ENCODE data around the gene AQP6. TPM values are rescaled to one million over a fixed set of nuclear protein-coding genes. Genes with fewer than 3 reads are reported as not detected.

The AQP6 gene
- total RNA-seq, 2 donors from 2014 or later = 0.20 TPM; not detected in 1

GRCh38 chr12:50022903-50023302 is 50.2 kb downstream of the AQP6 start:
- H3K27ac ChIP-seq (ENCODE audit: low read depth, low read length) = no peak overlapping the region
- peaks cover 12% of the 10 kb centered on the region for H3K4me1 Mint-ChIP-seq
- no peaks in the 10 kb centered on the region for H3K4me1 ChIP-seq (ENCODE audit: control insufficient read depth, insufficient read depth, low read length)
- H3K4me3 Mint-ChIP-seq = no peak overlapping the region
- TF ChIP-seq, protein P1, sequence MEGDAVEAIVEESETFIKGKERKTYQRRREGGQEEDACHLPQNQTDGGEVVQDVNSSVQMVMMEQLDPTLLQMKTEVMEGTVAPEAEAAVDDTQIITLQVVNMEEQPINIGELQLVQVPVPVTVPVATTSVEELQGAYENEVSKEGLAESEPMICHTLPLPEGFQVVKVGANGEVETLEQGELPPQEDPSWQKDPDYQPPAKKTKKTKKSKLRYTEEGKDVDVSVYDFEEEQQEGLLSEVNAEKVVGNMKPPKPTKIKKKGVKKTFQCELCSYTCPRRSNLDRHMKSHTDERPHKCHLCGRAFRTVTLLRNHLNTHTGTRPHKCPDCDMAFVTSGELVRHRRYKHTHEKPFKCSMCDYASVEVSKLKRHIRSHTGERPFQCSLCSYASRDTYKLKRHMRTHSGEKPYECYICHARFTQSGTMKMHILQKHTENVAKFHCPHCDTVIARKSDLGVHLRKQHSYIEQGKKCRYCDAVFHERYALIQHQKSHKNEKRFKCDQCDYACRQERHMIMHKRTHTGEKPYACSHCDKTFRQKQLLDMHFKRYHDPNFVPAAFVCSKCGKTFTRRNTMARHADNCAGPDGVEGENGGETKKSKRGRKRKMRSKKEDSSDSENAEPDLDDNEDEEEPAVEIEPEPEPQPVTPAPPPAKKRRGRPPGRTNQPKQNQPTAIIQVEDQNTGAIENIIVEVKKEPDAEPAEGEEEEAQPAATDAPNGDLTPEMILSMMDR (conservative IDR thresholded peaks at IDR 0.05) = no peak
- DNase-seq = no peak
- no peaks in the 10 kb centered on the region for H3K27me3 ChIP-seq (ENCODE audit: control insufficient read depth, insufficient read depth, low read length, poor library complexity, severe bottlenecking)
- H3K9ac ChIP-seq (ENCODE audit: extremely low read depth, low read length, poor library complexity, severe bottlenecking) = no peak overlapping the region
- no peaks in the 10 kb centered on the region for H3K9me3 Mint-ChIP-seq
- H3K4me3 ChIP-seq (ENCODE audit: low read length) = no peak overlapping the region
- H3K36me3 Mint-ChIP-seq (ENCODE audit: low read depth) = no peaks in the 10 kb centered on the region
- no peak overlapping the region for H3K27ac Mint-ChIP-seq
- no peaks in the 10 kb centered on the region for H3K27me3 Mint-ChIP-seq (ENCODE audit: insufficient read depth)
- H3K9me3 ChIP-seq (ENCODE audit: control insufficient read depth, low read length) = no peaks in the 10 kb centered on the region
- H3K36me3 ChIP-seq (ENCODE audit: control insufficient read depth, insufficient read depth, low read length) = peaks cover 11% of the 10 kb centered on the region
- WGBS, 2 experiments (ENCODE audit: insufficient coverage in 1 of 2, insufficient read length in 1 of 2) = 92 to 100% methylated on average over 1 of the region's 1 CpG

GRCh38 chr12:50024227-50024626 is 51.5 kb downstream of the AQP6 start:
- H3K9ac ChIP-seq (ENCODE audit: extremely low read depth, low read length, poor library complexity, severe bottlenecking) = peak overlapping the region; percentile 74
- no peaks in the 10 kb centered on the region for H3K9me3 ChIP-seq (ENCODE audit: control insufficient read depth, low read length)
- no peaks in the 10 kb centered on the region for H3K4me1 ChIP-seq (ENCODE audit: control insufficient read depth, insufficient read depth, low read length)
- H3K36me3 Mint-ChIP-seq (ENCODE audit: low read depth) = no peaks in the 10 kb centered on the region
- no peak overlapping the region for H3K27ac ChIP-seq (ENCODE audit: low read depth, low read length)
- no peaks in the 10 kb centered on the region for H3K27me3 ChIP-seq (ENCODE audit: control insufficient read depth, insufficient read depth, low read length, poor library complexity, severe bottlenecking)
- H3K36me3 ChIP-seq (ENCODE audit: control insufficient read depth, insufficient read depth, low read length) = peaks cover 9% of the 10 kb centered on the region
- peaks cover 3% of the 10 kb centered on the region for H3K4me1 Mint-ChIP-seq
- no peak overlapping the region for H3K27ac Mint-ChIP-seq
- no peaks in the 10 kb centered on the region for H3K9me3 Mint-ChIP-seq
- H3K4me3 ChIP-seq (ENCODE audit: low read length) = peak overlapping the region; percentile 95
- no peaks in the 10 kb centered on the region for H3K27me3 Mint-ChIP-seq (ENCODE audit: insufficient read depth)
- H3K4me3 Mint-ChIP-seq = peak overlapping the region; percentile 95
- TF ChIP-seq, protein P1 (conservative IDR thresholded peaks at IDR 0.05) = no peak
- 66 to 90% methylated on average over 5 to 6 of the region's 8 CpGs for WGBS, 2 experiments (ENCODE audit: insufficient coverage in 1 of 2, insufficient read length in 1 of 2)
- DNase-seq = no peak

- no peak overlapping the region for H3K27ac ChIP-seq (ENCODE audit: low read depth, low read length)
Observed at GRCh38 chr12:50024805-50025186, 52.0 kb downstream of the AQP6 start.

More at GRCh38 chr12:50024805-50025186, 52.0 kb downstream of the AQP6 start:
- H3K4me3 ChIP-seq (ENCODE audit: low read length) = peak overlapping the region; percentile 95
- peaks cover 7% of the 10 kb centered on the region for H3K36me3 ChIP-seq (ENCODE audit: control insufficient read depth, insufficient read depth, low read length)
- Mint-ChIP-seq H3K4me1 (peaks cover 2% of the 10 kb centered on the region), H3K27ac (peak overlapping the region; percentile 94), H3K4me3 (peak overlapping the region; percentile 95), H3K36me3 (ENCODE audit: low read depth) (no peaks in the 10 kb centered on the region), H3K27me3 (ENCODE audit: insufficient read depth) (no peaks in the 10 kb centered on the region), H3K9me3 (no peaks in the 10 kb centered on the region)
- no peak for DNase-seq
- WGBS, 2 experiments (ENCODE audit: insufficient coverage in 1 of 2, insufficient read length in 1 of 2) = 2 to 3% methylated on average over 10 to 15 of the region's 16 CpGs
- H3K27me3 ChIP-seq (ENCODE audit: control insufficient read depth, insufficient read depth, low read length, poor library complexity, severe bottlenecking) = no peaks in the 10 kb centered on the region
- H3K9ac ChIP-seq (ENCODE audit: extremely low read depth, low read length, poor library complexity, severe bottlenecking) = peak overlapping the region; percentile 74
- H3K9me3 ChIP-seq (ENCODE audit: control insufficient read depth, low read length) = no peaks in the 10 kb centered on the region
- TF ChIP-seq, protein P1 (conservative IDR thresholded peaks at IDR 0.05) = no peak
- H3K4me1 ChIP-seq (ENCODE audit: control insufficient read depth, insufficient read depth, low read length) = no peaks in the 10 kb centered on the region

Data from endodermal cell (in vitro differentiated cells).